ENCODE measurements around the gene SPRR4. TPM values are rescaled to one million over a fixed set of nuclear protein-coding genes. Genes with fewer than 3 reads are reported as not detected.
"Not testable (repeated sequence)": the region's sequence is repeated elsewhere in the genome, so short reads cannot be mapped to it uniquely, and the experiment has no call there.

The SPRR4 gene
- total RNA-seq, 2 donors from 2014 or later: not detected

DNA sequence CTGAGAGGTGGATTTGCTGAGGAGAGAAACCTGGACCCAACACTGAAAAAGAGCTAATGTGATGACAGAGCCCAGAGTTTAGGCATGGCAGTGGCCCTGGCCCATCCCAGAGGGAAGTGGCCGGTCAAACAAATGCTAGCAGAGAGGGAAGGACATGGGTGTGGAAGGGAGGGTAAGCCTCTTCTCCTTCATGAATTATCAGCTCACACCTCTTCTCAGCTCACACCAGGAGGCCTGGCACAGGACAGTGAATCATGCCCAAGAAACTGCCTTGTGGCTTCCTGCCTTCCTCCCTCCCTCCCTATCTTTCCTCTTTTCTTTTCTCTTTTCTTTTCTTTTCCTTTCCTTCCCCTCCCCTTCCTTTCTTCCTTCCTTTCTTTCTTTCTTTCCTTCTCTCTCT, 29.8 kb downstream of the SPRR4 start:
- Histone ChIP-seq H3K4me1 (no peaks in the 10 kb centered on the region), H3K4me3 (no peak overlapping the region), H3K36me3 (no peaks in the 10 kb centered on the region), H3K27me3 (no peaks in the 10 kb centered on the region), H3K27ac (no peak overlapping the region), H3K9me3 (peaks cover 0 to 2% of the 10 kb centered on the region in 2 donors)
- TF ChIP-seq, protein P1, sequence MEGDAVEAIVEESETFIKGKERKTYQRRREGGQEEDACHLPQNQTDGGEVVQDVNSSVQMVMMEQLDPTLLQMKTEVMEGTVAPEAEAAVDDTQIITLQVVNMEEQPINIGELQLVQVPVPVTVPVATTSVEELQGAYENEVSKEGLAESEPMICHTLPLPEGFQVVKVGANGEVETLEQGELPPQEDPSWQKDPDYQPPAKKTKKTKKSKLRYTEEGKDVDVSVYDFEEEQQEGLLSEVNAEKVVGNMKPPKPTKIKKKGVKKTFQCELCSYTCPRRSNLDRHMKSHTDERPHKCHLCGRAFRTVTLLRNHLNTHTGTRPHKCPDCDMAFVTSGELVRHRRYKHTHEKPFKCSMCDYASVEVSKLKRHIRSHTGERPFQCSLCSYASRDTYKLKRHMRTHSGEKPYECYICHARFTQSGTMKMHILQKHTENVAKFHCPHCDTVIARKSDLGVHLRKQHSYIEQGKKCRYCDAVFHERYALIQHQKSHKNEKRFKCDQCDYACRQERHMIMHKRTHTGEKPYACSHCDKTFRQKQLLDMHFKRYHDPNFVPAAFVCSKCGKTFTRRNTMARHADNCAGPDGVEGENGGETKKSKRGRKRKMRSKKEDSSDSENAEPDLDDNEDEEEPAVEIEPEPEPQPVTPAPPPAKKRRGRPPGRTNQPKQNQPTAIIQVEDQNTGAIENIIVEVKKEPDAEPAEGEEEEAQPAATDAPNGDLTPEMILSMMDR (IDR thresholded peaks at IDR 0.05): no peak
- DNase-seq (ENCODE audit: low spot score): no peak

DNA sequence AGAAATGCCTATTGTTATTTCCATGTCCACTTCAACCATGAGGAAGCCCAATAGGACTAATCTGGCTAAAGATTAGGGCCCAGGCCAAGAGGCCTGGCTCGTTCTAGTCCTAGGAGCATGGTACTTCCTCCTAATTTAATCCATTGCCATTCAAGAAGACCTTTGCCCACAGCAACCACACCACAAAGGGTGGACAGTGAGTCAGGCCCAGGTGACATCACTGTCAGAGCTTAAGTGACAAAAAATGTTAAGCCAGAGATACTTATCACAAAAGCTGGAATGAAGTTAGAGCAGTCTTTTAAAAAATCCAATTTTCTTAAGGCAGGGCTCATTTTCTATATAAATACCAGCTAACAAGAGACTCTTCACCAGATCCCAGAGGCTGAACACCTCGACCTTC, 30.9 kb downstream of the SPRR4 start, which contains the start of gene SPRR3:
SPRR3 (plus strand) TSS at position 368 of the 400 bp plus-strand sequence. CDS start 1,272 bp downstream, outside the sequence.
- H3K4me1 ChIP-seq: no peaks in the 10 kb centered on the region
- H3K27me3 ChIP-seq: no peaks in the 10 kb centered on the region
- DNase-seq (ENCODE audit: low spot score): no peak
- no peak within 1 kb of the TSS for H3K27ac ChIP-seq
- no peaks in the 10 kb centered on the region for H3K9me3 ChIP-seq
- no peak within 1 kb of the TSS for H3K4me3 ChIP-seq
- TF ChIP-seq, protein P1 (IDR thresholded peaks at IDR 0.05): no peak
- no peaks in the 10 kb centered on the region for H3K36me3 ChIP-seq

DNA sequence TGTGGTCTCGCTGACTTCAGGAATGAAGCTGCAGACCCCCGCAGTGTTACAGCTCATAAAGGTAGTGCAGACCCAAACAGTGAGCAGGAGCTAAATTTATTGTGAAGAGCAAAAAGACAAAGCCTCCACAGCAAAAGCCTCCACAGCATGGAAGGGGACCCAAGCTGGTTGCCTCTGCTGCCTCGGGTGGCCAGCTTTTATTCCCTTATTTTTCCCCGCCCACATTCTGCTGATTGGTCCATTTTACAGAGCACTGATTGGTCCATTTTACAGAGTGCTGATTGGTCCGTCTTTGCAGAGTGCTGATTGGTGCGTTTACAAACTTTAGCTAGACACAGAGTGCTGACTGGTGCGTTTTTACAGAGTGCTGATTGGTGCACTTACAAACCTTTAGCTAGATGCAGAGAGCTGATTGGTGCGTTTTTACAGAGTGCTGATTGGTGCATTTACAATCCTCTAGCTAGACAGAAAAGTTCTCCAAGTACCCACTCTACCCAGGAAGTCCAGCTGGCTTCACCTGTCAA, 40.8 kb downstream of the SPRR4 start:
- not testable (repeated sequence) for H3K27ac ChIP-seq; H3K36me3 ChIP-seq; H3K4me1 ChIP-seq; H3K4me3 ChIP-seq; DNase-seq (ENCODE audit: low spot score); H3K27me3 ChIP-seq; H3K9me3 ChIP-seq

DNA sequence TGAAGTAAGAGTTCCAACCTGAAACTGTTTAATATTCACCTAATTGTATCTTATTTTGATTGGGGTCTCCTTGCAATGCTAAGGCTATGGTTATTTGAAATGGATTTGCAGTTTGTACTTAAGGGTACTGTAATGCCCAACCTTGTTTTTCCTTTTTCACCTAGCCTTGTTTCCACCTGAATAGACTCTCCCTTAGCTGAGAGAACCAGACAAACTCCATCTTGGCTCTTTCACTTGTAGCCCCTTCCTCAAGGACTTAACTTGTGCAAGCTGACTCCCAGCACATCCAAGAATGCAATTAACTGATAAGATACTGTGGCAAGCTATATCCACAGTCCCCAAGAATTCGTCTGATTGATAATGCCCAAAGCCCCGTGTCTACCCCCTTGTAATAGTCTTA, 51.4 kb downstream of the SPRR4 start:
- H3K27ac ChIP-seq; H3K4me1 ChIP-seq; DNase-seq (ENCODE audit: low spot score); H3K9me3 ChIP-seq; H3K36me3 ChIP-seq; H3K27me3 ChIP-seq; H3K4me3 ChIP-seq: not testable (repeated sequence)

Other genes starting within 250 kb of the SPRR4 start
- gene KPRP, start 212.6 kb upstream of the SPRR4 start, total RNA-seq: not detected
- gene LCE1F, start 195.5 kb upstream of the SPRR4 start, total RNA-seq: not detected
- gene LCE1E, start 184.4 kb upstream of the SPRR4 start, total RNA-seq: not detected
- gene LCE1D, start 173.9 kb upstream of the SPRR4 start, total RNA-seq: not detected
- not detected for gene LCE1C, start 164.0 kb upstream of the SPRR4 start, total RNA-seq
- gene LCE1B, start 158.7 kb upstream of the SPRR4 start, total RNA-seq: not detected
- gene LCE1A, start 143.2 kb upstream of the SPRR4 start, total RNA-seq: not detected
- not detected for gene LCE6A, start 127.8 kb upstream of the SPRR4 start, total RNA-seq
- not detected for gene LCE7A, start 110.7 kb upstream of the SPRR4 start, total RNA-seq
- not detected for gene SMCP, start 92.3 kb upstream of the SPRR4 start, total RNA-seq
- not detected for gene IVL, start 62.1 kb upstream of the SPRR4 start, total RNA-seq
- not detected for gene SPRR5, start 23.4 kb upstream of the SPRR4 start, total RNA-seq
- gene SPRR1A, start 13.4 kb downstream of the SPRR4 start, total RNA-seq: not detected
- not detected for gene SPRR3, start 31.1 kb downstream of the SPRR4 start, total RNA-seq
- gene SPRR1B, start 60.6 kb downstream of the SPRR4 start, total RNA-seq: not detected
- gene SPRR2D, start 70.5 kb downstream of the SPRR4 start, total RNA-seq: not detected
- not detected for gene SPRR2A, start 86.9 kb downstream of the SPRR4 start, total RNA-seq
- gene SPRR2B, start 101.0 kb downstream of the SPRR4 start, total RNA-seq: not detected
- not detected for gene SPRR2E, start 123.9 kb downstream of the SPRR4 start, total RNA-seq
- 1 to 10 TPM in 1 of 2 donors, not detected in 1; 2.8 TPM for gene SPRR2F, start 142.9 kb downstream of the SPRR4 start, total RNA-seq
- not detected for gene SPRR2G, start 180.2 kb downstream of the SPRR4 start, total RNA-seq
- gene LELP1, start 232.8 kb downstream of the SPRR4 start, total RNA-seq: not detected
- gene PRR9, start 246.9 kb downstream of the SPRR4 start, total RNA-seq: 1 to 10 TPM; 1.2 to 1.9 TPM